Esophagus squamous epithelium (tissue), 5 donors: ENCODE data around the gene ALX4. TPM values are rescaled to one million over a fixed set of nuclear protein-coding genes. Genes with fewer than 3 reads are reported as not detected.

ENCODE experiments used
- DNase-seq: peaks from one replicate; lab custom pipeline; 2025; lab: John Stamatoyannopoulos, UW
- H3K27ac ChIP-seq, 4 donors: fragments of 200-600 bp; sonication (generic); one replicate each; pipeline ENCODE4 v1.5.1; 2016 to 2019; ENCODE audit warnings: mild to moderate bottlenecking in 1 of 4
- H3K27me3 ChIP-seq, 4 donors: fragments of 200-600 bp; sonication (generic); 1 replicate in 3 of 4; 2 replicates in 1 of 4; pipeline versions ENCODE4 v1.5.1 to v1.6.0; 2017 to 2021; ENCODE audit warnings: antibody characterized with exemption in 1 of 4
- H3K36me3 ChIP-seq, 3 donors: fragments of 200-600 bp; sonication (generic); one replicate each; pipeline ENCODE4 v1.5.1; 2016 to 2019
- H3K4me1 ChIP-seq, 3 donors: fragments of 200-600 bp; sonication (generic); one replicate each; pipeline ENCODE4 v1.5.1; 2017 to 2019
- H3K4me3 ChIP-seq, 4 donors: fragments of 200-600 bp; sonication (generic); 1 replicate in 3 of 4; 2 replicates in 1 of 4; pipeline ENCODE4 v1.5.1; 2016 to 2019; ENCODE audit warnings: mild to moderate bottlenecking in 2 of 4, moderate library complexity in 1 of 4
- H3K9me3 ChIP-seq, 3 donors: fragments of 200-600 bp; sonication (generic); one replicate each; pipeline ENCODE4 v1.5.1; 2016 to 2019
- CTCF ChIP-seq, 6 experiments: fragments of 450-650 bp in 4 of 6; fragments of 200-600 bp in 2 of 6; sonication (generic) in 2 of 6; IDR thresholded peaks; one replicate each; pipeline ENCODE4 v1.5.1; 2016 to 2019; ENCODE audit warnings: antibody characterized with exemption in 6 of 6, mild to moderate bottlenecking in 4 of 6, moderate library complexity in 4 of 6
- POLR2A ChIP-seq, 4 donors: fragments of 450-650 bp; IDR thresholded peaks; one replicate each; pipeline ENCODE4 v1.6.1; 2017; ENCODE audit warnings: antibody characterized with exemption in 4 of 4, mild to moderate bottlenecking in 4 of 4, moderate library complexity in 3 of 4
- WGBS, 2 donors: methylation state at CpG; one replicate each; pipeline ENCODE4 v1.1.5; 2018; 5-methylcytosine and 5-hydroxymethylcytosine counted together
- intact Hi-C: fragments of 100-400 bp; cut with DNase I; formaldehyde crosslinking; loops from one replicate; pipeline ENCODE4 v1.15.0; 2022
- total RNA-seq, 4 donors: library from RNA; depleted of rRNA; stranded (reverse); fragments of >200 nt; gene quantifications; one replicate each; pipeline ENCODE4 v1.1.0, GENCODE V29; 2016
- donor health status: DM: yes; HTN: yes; CAD: no.

Gene ALX4
- total RNA-seq, result not detected

GRCh38 chr11:44309478-44310205, at the start of gene ALX4:
ALX4 (minus strand) TSS chr11:44310139; CDS start chr11:44310062, 77 bp downstream.
- no peaks in the 10 kb centered on the region for H3K36me3 ChIP-seq
- H3K4me3 ChIP-seq, result peak within 1 kb of the TSS in 3 of 4 donors; percentile 7 to 58 (median 34)
- H3K27ac ChIP-seq, result no peak within 1 kb of the TSS
- TF ChIP-seq CTCF (IDR thresholded peaks at IDR 0.05) (no peak), POLR2A (IDR thresholded peaks at IDR 0.05) (no peak)
- no peak for DNase-seq
- H3K9me3 ChIP-seq, result no peaks in the 10 kb centered on the region
- intact Hi-C loops, result no loop called here
- WGBS, 2 donors, result 0 to 7% methylated on average over 23 to 30 of the region's 71 CpGs
- H3K27me3 ChIP-seq, result peaks cover 30 to 100% (median 63%) of the 10 kb centered on the region in 4 donors
- H3K4me1 ChIP-seq, result peaks cover 22 to 45% (median 28%) of the 10 kb centered on the region in 3 donors

GRCh38 chr11:44359162-44359561, 49.2 kb upstream of the ALX4 start:
- H3K4me3 ChIP-seq, result no peak overlapping the region
- no peaks in the 10 kb centered on the region for H3K36me3 ChIP-seq
- H3K9me3 ChIP-seq, result no peaks in the 10 kb centered on the region
- 40 to 47% methylated on average over 1 to 11 of the region's 12 CpGs for WGBS, 2 donors
- H3K4me1 ChIP-seq, result no peaks in the 10 kb centered on the region
- peaks cover 0 to 48% (median 0%) of the 10 kb centered on the region in 4 donors for H3K27me3 ChIP-seq
- no peak overlapping the region for H3K27ac ChIP-seq
- DNase-seq, result no peak
- intact Hi-C loops, result no loop called here
- no peak for TF ChIP-seq CTCF (IDR thresholded peaks at IDR 0.05)
- TF ChIP-seq POLR2A (IDR thresholded peaks at IDR 0.05), result no peak

GRCh38 chr11:44358713-44359112, 48.8 kb upstream of the ALX4 start:
- WGBS, 2 donors, result 80 to 81% methylated on average over 6 to 7 of the region's 7 CpGs
- no peak overlapping the region for H3K27ac ChIP-seq

GRCh38 chr11:44357711-44358110, 47.8 kb upstream of the ALX4 start:
- TF ChIP-seq CTCF (IDR thresholded peaks at IDR 0.05) (no peak), POLR2A (IDR thresholded peaks at IDR 0.05) (no peak)
- Histone ChIP-seq H3K9me3 (no peaks in the 10 kb centered on the region), H3K4me1 (no peaks in the 10 kb centered on the region), H3K36me3 (no peaks in the 10 kb centered on the region), H3K27me3 (peaks cover 0 to 37% (median 0%) of the 10 kb centered on the region in 4 donors), H3K4me3 (no peak overlapping the region), H3K27ac (no peak overlapping the region)
- intact Hi-C loops, result no loop called here
- DNase-seq, result no peak
- WGBS, 2 donors, result 58 to 72% methylated on average over 3 of the region's 3 CpGs

More at GRCh38 chr11:44358713-44359112, 48.8 kb upstream of the ALX4 start:
- Histone ChIP-seq H3K4me1 (no peaks in the 10 kb centered on the region), H3K27me3 (peaks cover 0 to 43% (median 0%) of the 10 kb centered on the region in 4 donors), H3K9me3 (no peaks in the 10 kb centered on the region), H3K36me3 (no peaks in the 10 kb centered on the region), H3K4me3 (no peak overlapping the region)
- intact Hi-C loops, result no loop called here
- DNase-seq, result no peak
- TF ChIP-seq POLR2A (IDR thresholded peaks at IDR 0.05) (no peak), CTCF (IDR thresholded peaks at IDR 0.05) (no peak)

- no peak overlapping the region for H3K4me3 ChIP-seq
- H3K36me3 ChIP-seq, result no peaks in the 10 kb centered on the region
- H3K27ac ChIP-seq, result no peak overlapping the region
- H3K27me3 ChIP-seq, result peaks cover 0 to 27% (median 0%) of the 10 kb centered on the region in 4 donors
- no peak for DNase-seq
- intact Hi-C loops, result no loop called here
- H3K9me3 ChIP-seq, result no peaks in the 10 kb centered on the region
- H3K4me1 ChIP-seq, result no peaks in the 10 kb centered on the region
- TF ChIP-seq POLR2A (IDR thresholded peaks at IDR 0.05) (no peak), CTCF (IDR thresholded peaks at IDR 0.05) (no peak)
- 65 to 75% methylated on average over 1 to 4 of the region's 5 CpGs for WGBS, 2 donors
Observed at GRCh38 chr11:44356351-44356750, 46.4 kb upstream of the ALX4 start.
